GM18508 (cell line): Measurements from ENCODE around the gene ARMC9.

Experiments
- ATAC-seq: cut with Tn5 transposase; IDR thresholded peaks from one replicate; pipeline ENCODE4 v1.9.1; 2021; ENCODE audit warnings: moderate number of reproducible peaks; ENCODE audit not compliant: insufficient read depth, unreplicated experiment

The ARMC9 gene

GRCh38 chr2:231201475-231201814, 3.0 kb downstream of the ARMC9 start:
- no peak for ATAC-seq

GRCh38 chr2:231203087-231203486, 4.7 kb downstream of the ARMC9 start:
- no peak for ATAC-seq

DNA sequence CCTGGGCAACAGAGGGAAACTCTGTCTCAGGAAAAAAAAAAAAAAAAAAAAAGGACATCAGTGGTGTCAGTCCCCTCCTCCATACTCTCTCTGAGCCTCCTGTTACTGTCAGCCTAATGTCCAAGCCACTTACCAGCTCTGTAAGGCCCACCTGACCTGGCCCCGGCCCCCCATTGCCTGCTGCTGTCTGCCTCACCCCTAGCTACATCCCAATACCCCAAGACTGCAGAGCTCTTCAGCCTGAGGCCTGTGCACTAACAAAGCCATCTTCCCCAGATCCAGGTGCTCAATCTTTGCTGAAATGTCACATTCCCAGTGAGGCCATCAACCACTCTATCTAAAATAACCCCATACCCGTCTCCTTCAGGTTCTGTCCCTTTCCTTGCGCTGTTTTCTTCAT, 5.7 kb downstream of the ARMC9 start:
- no peak for ATAC-seq

DNA sequence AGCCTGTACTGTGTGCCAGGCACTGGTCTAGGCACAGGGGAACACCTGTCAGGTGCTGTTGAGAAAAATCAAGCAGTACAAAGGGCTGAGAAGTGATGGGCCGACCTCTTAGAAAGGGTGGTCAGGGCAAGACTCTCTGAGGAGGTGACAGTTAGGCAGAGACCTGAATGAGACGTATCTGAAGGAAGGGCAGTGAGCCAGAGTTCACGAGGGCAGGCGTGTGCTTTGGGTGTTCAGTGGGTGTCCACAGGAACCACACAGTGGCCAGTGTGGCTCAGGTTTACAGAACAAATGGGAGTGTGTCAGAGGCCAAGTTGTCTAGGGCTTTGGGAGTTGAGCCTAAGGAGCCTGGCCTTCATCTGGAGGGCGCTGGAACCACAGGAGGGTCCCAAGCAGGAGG, 6.2 kb downstream of the ARMC9 start:
- ATAC-seq, result no peak

DNA sequence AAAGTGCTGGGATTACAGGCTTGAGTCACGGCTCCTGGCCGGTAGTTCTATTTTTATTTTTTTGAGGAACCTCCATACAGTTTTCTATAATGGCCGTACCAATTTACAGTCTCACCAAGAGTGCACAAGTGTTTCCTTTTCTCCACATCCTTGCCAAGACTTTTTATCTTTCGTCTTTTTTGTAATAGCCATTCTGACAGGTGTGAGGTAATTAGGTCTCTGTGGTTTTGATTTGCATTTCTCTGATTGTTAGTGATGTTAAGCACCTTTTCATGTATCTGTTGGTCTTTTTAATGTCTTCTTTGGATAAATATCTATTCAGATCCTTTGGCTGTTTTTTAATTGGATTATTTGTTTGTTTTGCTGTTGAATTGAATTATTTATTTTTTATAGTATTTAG, 9.3 kb downstream of the ARMC9 start:
- no peak for ATAC-seq

DNA sequence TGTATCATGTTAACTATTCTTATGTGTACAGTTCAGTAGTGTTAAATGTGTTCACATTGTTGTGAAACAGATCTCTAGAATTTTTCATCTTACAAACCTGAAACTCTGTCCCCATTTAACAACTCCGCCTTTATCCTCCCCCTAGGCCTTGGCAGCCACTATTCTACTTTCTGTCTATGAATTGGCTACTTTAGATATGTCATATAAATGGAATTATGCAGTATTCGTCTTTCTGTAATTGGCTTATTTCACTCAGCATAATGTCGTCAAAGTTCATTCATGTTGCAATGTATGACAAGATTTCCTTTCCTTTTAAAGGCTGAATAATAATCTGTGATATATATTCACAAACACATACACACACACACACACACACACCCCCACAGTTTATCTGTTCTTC, 12.4 kb downstream of the ARMC9 start:
- ATAC-seq, result no peak

- no peak for ATAC-seq
These were observed 13.1 kb downstream of the ARMC9 start for GRCh38 chr2:231211486-231211885.

- no peak for ATAC-seq
These were observed 14.0 kb downstream of the ARMC9 start for GRCh38 chr2:231212329-231212845.

DNA sequence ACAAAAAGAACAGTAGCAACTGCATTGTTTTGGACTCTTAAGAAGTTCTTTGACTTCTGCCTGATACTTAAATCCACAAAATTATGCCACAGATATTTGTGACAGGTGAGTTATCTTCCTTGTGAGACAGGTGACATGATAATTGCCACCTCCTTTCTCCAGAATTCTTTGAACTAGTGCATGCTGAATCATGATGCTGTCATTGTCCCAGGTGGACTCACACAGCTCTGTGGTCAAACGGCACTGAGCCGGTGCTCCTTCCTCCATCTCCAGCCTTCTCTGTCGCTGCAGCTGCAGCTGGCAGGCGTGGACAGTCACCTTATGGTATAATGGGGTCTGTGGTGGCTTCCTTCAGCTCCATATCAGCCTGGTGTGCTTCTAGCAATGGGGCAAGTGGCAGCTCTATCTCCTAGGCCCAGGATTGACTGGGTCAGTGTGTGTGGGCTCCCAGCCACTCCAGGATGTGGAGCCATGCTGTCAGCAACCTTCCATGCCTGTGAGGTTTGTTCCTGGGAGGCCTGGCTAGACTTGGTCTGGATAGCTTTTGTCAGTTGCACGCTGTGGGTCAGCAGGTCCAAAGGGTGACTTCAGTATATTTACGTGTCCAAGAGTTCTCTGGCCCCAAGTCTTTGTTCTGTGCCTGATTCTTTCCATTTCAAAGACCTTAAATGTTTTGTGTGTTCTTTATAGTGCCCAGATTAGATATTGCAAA, 15.7 kb downstream of the ARMC9 start:
- no peak for ATAC-seq

- ATAC-seq, result no peak
These were observed 19.9 kb downstream of the ARMC9 start for GRCh38 chr2:231218366-231218765.

GRCh38 chr2:231219289-231219688, 20.9 kb downstream of the ARMC9 start:
- no peak for ATAC-seq

GRCh38 chr2:231221761-231222160, 23.3 kb downstream of the ARMC9 start:
- ATAC-seq, result no peak

GRCh38 chr2:231222318-231223000, 24.0 kb downstream of the ARMC9 start:
- ATAC-seq, result peak; percentile 51

GRCh38 chr2:231223001-231223375, 24.6 kb downstream of the ARMC9 start:
- ATAC-seq, result no peak

GRCh38 chr2:231223458-231223976, 25.1 kb downstream of the ARMC9 start:
- no peak for ATAC-seq

GRCh38 chr2:231227310-231228162, 29.1 kb downstream of the ARMC9 start:
- no peak for ATAC-seq

DNA sequence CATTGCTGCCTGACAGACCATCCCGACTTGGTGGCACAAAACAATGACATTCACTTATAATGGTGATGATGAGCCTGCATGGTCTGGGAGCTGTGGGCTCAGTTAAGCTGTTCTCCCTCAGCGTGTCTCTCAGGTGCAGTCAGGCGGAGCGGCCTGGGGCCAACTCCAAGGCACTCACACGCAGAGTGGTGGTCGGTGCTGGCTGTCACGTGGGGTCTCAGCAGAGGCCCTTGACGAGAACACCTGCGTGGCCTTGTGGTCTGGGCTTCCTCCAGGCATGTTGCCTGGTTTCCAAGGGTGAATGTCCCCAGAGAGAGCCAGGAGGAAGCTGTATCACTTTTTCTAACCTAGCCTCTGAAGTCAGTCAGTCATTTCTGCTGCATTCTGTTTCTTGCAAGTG, 29.8 kb downstream of the ARMC9 start:
- ATAC-seq, result peak; percentile 66

GRCh38 chr2:231228974-231229529, 30.6 kb downstream of the ARMC9 start:
- ATAC-seq, result no peak

DNA sequence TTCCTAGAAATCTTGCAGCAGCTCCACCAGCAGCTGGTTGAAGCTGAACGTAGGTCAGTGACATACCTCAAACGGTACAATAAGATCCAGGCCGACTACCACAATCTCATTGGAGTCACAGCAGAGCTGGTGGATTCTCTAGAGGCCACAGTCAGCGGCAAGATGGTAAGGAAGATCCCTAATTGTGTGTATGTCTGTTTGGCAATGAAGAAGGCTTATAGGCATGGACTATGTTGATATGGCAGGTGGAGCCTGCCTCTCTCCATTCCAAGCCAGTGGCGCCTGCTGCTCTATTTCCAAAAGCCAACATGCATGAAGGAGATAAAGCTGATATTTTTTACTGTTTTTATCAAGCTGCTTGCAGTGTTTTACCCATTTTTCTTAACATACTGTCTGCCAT, 36.8 kb downstream of the ARMC9 start:
- ATAC-seq, result no peak

DNA sequence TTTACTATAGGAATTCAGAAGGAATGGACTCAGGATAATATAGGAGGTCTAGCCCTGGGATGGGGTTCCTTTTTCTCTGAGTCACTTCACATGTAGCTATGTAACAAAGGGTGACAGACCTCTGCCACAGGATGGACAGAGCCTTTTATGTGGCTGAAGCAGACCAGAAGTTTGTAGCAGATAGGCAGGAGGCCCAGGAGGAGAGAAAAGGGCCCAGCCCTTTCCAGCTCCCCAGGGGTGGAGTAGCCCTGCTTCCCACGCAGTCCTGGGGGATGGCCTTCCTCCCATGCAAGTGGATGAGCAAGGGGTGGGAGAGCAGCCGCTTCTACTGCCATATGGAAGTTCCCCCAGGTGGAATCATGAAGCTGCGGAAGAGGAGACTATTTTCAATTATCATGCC, 40.3 kb downstream of the ARMC9 start:
- ATAC-seq, result no peak

- ATAC-seq, result no peak
These were observed 41.3 kb downstream of the ARMC9 start for GRCh38 chr2:231239751-231240150.
